CD4-positive, CD25-positive, alpha-beta regulatory T cell (primary cell): ENCODE results near the gene FKRP. TPM values are rescaled to one million over a fixed set of nuclear protein-coding genes. Genes with fewer than 3 reads are reported as not detected.
"Not testable (repeated sequence)": the region's sequence is repeated elsewhere in the genome, so short reads cannot be mapped to it uniquely, and the experiment has no call there.

Source experiments
- ATAC-seq, 2 donors: fragments of 150-1000 bp; cut with Tn5 transposase; one replicate each; pipeline ENCODE4 v1.10.0; 2021; ENCODE audit warnings: low read depth in 2 of 2, moderate number of reproducible peaks in 2 of 2, moderate library complexity in 1 of 2
- DNase-seq, 3 donors: peaks; one replicate each; pipeline versions ENCODE4 v3.0.0 to v3.0.0-alpha.2; 2012 to 2022; ENCODE audit warnings: mixed read lengths in 1 of 3
- H3K27ac ChIP-seq: one replicate; pipeline ENCODE4 v1.7.0; 2013; ENCODE audit warnings: mild to moderate bottlenecking, low read length; ENCODE audit not compliant: insufficient read depth, poor library complexity, severe bottlenecking
- H3K27me3 ChIP-seq: one replicate; pipeline ENCODE4 v1.7.0; 2013; ENCODE audit warnings: low read length; ENCODE audit not compliant: control insufficient read depth, insufficient read depth
- H3K36me3 ChIP-seq: one replicate; pipeline ENCODE4 v1.7.0; 2013; ENCODE audit warnings: mild to moderate bottlenecking, low read length, moderate library complexity; ENCODE audit not compliant: control insufficient read depth, insufficient read depth
- H3K4me1 ChIP-seq: 2 replicates; pipeline ENCODE4 v1.7.0; 2013; ENCODE audit warnings: mild to moderate bottlenecking, low read length; ENCODE audit not compliant: insufficient read depth, control insufficient read depth, poor library complexity, severe bottlenecking
- H3K4me3 ChIP-seq: one replicate; pipeline ENCODE4 v1.7.0; 2013; ENCODE audit warnings: low read depth, mild to moderate bottlenecking, low read length, moderate library complexity
- H3K9me3 ChIP-seq, 2 experiments: 1 replicate in 1 of 2; 2 replicates in 1 of 2; pipeline ENCODE4 v1.7.0; 2013; ENCODE audit warnings: low read length in 2 of 2, mild to moderate bottlenecking in 1 of 2, moderate library complexity in 1 of 2; ENCODE audit not compliant: control insufficient read depth in 2 of 2
- H3K27ac Mint-ChIP-seq, 3 donors: one replicate each; pipeline ENCODE4 v1.8.0; 2020 to 2022; ENCODE audit warnings: mild to moderate bottlenecking in 3 of 3, mixed read lengths in 3 of 3, moderate library complexity in 2 of 3
- H3K27me3 Mint-ChIP-seq: one replicate; pipeline ENCODE4 v1.8.0; 2022; ENCODE audit warnings: mild to moderate bottlenecking, mixed read lengths
- H3K36me3 Mint-ChIP-seq: one replicate; pipeline ENCODE4 v1.8.0; 2020; ENCODE audit warnings: mixed read lengths
- H3K4me1 Mint-ChIP-seq, 4 donors: one replicate each; pipeline ENCODE4 v1.8.0; 2020 to 2022; ENCODE audit warnings: mixed read lengths in 4 of 4, mild to moderate bottlenecking in 1 of 4
- H3K4me3 Mint-ChIP-seq, 4 donors: one replicate each; pipeline ENCODE4 v1.8.0; 2020 to 2022; ENCODE audit warnings: mild to moderate bottlenecking in 4 of 4, mixed read lengths in 4 of 4, moderate library complexity in 3 of 4
- H3K9me3 Mint-ChIP-seq, 7 donors: one replicate each; pipeline ENCODE4 v1.8.0; 2020 to 2022; ENCODE audit warnings: mixed read lengths in 7 of 7, mild to moderate bottlenecking in 3 of 7, moderate library complexity in 2 of 7
- polyA plus RNA-seq, 4 donors: library from polyadenylated mRNA; unstranded; fragments of 300-500 nt; fragmentation: Illumina TruSeq; gene quantifications; one replicate each; pipeline ENCODE4 v1.2.3, GENCODE V29; 2021
- total RNA-seq: library from RNA; stranded (reverse); gene quantifications from one replicate; pipeline ENCODE4 v1.2.3, GENCODE V29; 2022

The FKRP gene
- total and polyA plus RNA-seq, 5 donors from 2014 or later = 2.7 to 18.7 (median 4.0) TPM

DNA sequence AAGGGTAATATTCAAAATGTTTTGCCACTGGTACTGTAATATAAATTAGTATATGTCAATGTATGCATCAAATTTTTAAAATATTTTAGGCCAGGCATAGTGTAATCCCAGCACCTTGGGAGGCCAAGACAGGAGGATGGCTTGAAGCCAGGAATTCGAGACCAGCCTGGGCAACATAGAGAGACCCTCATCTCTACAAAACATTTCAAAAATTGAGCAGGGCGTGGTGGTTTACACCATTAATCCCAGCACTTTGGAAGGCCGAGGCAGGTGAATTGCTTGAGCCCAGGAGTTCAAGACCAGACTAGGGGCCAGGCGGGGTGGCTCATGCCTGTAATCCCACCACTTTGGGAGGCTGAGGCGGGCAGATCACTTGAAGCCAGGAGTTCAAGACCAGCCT, 14.5 kb downstream of the FKRP start:
- H3K27me3 Mint-ChIP-seq = no peaks in the 10 kb centered on the region
- ATAC-seq = no peak
- Histone ChIP-seq H3K9me3 (no peaks in the 10 kb centered on the region), H3K36me3 (no peaks in the 10 kb centered on the region), H3K4me1 (no peaks in the 10 kb centered on the region), H3K4me3 (no peak overlapping the region), H3K27ac (no peak overlapping the region), H3K27me3 (no peaks in the 10 kb centered on the region)
- H3K36me3 Mint-ChIP-seq = no peaks in the 10 kb centered on the region
- no peaks in the 10 kb centered on the region for H3K9me3 Mint-ChIP-seq
- no peak overlapping the region for H3K4me3 Mint-ChIP-seq
- H3K27ac Mint-ChIP-seq = no peak overlapping the region
- DNase-seq = no peak
- H3K4me1 Mint-ChIP-seq = peaks cover 0 to 7% (median 3%) of the 10 kb centered on the region in 4 donors

DNA sequence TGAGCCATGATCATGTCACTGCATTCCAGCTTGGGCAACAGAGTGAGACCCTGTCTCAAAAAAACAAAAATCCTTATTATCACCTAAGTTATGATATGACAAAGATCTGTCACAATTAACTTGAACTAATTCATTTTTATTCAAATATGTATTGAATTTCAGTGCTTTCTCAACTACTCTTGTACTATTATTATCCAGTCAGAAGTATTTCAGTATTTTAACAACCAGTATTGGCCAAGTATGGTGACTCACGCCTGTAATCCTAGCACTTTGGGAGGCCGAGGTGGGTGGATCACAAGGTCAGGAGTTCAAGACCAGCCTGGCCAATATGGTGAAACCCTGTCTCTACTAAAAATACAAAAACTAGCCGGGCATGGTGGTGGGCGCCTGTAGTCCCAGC, 15.0 kb downstream of the FKRP start:
- not testable (repeated sequence) for H3K9me3 Mint-ChIP-seq, H3K27me3 Mint-ChIP-seq, DNase-seq, H3K27ac ChIP-seq, H3K36me3 ChIP-seq, H3K36me3 Mint-ChIP-seq, H3K4me1 ChIP-seq, H3K4me1 Mint-ChIP-seq, H3K4me3 ChIP-seq, H3K27ac Mint-ChIP-seq, H3K4me3 Mint-ChIP-seq, ATAC-seq, H3K27me3 ChIP-seq, H3K9me3 ChIP-seq

DNA sequence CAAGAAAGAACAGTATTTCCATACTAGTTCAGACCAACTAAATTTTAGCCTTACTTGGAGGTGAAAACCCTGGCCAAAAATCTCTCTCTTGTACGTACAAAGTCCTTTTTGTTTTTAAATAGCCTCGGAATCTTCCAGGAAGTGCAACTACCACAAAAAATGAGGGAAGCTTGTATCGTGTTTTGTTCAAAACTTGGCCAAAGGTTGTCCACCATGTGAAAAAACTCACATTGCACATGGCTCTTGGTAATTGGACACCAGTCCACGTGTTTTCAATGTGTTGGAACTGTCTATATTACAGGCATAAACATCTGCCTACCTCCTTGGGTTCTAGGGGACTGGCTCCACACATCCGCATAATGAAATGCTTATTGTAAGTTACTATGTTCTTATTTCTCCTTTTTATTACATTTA, 15.6 kb downstream of the FKRP start:
- no peaks in the 10 kb centered on the region for H3K27me3 Mint-ChIP-seq
- Histone ChIP-seq H3K4me3 (no peak overlapping the region), H3K36me3 (no peaks in the 10 kb centered on the region), H3K4me1 (no peaks in the 10 kb centered on the region), H3K27ac (no peak overlapping the region), H3K27me3 (no peaks in the 10 kb centered on the region), H3K9me3 (no peaks in the 10 kb centered on the region)
- no peak overlapping the region for H3K27ac Mint-ChIP-seq
- H3K36me3 Mint-ChIP-seq = no peaks in the 10 kb centered on the region
- H3K4me1 Mint-ChIP-seq = peaks cover 0 to 7% (median 3%) of the 10 kb centered on the region in 4 donors
- no peaks in the 10 kb centered on the region for H3K9me3 Mint-ChIP-seq
- ATAC-seq (no peak), DNase-seq (no peak)
- H3K4me3 Mint-ChIP-seq = no peak overlapping the region

DNA sequence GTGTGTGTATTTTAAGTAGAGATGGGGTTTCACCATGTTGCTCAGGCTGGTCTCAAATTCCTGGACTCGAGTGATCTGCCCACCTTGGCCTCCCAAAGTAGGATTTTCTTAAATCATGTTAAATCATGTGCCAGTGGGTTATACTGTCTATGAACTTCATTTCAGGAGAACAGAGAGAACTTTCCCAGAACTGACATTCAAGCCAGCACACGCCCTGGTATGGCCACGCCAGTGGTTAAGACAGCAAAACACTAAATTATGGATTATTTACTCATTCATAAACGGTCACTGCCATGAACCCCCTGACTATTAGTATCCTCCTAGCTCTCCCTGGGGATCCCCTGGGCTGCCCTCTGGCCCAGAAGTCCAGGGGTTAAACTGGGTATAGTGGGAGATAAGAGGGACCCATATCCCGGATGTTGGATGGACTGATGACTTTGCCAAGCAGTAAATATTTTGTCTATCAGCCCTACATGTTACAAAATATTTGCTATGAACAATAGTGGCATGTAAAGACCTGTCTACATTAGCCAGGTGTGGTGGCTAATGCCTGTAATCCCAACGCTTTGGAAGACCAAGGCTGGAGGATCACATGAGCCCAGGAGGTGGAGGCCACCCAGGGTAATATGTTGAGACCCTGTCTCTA, 16.5 kb downstream of the FKRP start:
- Histone ChIP-seq H3K4me3 (no peak overlapping the region), H3K27me3 (no peaks in the 10 kb centered on the region), H3K27ac (no peak overlapping the region), H3K4me1 (peaks cover 3% of the 10 kb centered on the region), H3K9me3 (no peaks in the 10 kb centered on the region), H3K36me3 (no peaks in the 10 kb centered on the region)
- Mint-ChIP-seq H3K9me3 (no peaks in the 10 kb centered on the region), H3K4me1 (peaks cover 0 to 6% (median 4%) of the 10 kb centered on the region in 4 donors), H3K4me3 (no peak overlapping the region), H3K36me3 (peaks cover 4% of the 10 kb centered on the region), H3K27ac (no peak overlapping the region), H3K27me3 (no peaks in the 10 kb centered on the region)
- ATAC-seq (no peak), DNase-seq (no peak)

DNA sequence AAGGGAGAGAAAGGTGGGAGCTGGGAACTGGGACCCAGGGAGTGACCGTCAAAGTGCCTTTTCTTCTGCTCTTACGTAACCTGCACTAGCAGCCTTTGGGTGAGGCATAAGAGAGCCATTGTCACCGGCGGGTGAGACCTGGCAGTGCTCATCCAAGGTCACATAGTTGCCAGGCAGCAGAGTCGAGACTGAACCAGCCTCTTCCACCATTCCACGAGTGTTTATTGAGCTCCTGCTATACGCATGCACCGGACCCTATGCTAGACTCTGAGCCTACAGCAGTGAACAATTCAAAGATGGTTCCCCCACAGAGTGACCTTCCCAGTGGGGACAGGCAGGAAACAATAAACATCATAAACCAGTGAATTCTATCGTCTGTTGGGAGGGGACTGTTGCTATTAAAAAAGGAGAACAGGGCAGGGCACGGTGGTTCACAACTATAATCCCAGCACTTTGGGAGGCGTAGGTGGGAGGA, 19.0 kb downstream of the FKRP start:
- ATAC-seq = no peak
- Mint-ChIP-seq H3K9me3 (no peaks in the 10 kb centered on the region), H3K4me3 (peak overlapping the region in 1 of 4 donors; percentile 21), H3K27ac (no peak overlapping the region), H3K27me3 (no peaks in the 10 kb centered on the region), H3K4me1 (peaks cover 0 to 4% (median 1%) of the 10 kb centered on the region in 4 donors), H3K36me3 (peaks cover 4% of the 10 kb centered on the region)
- no peak for DNase-seq
- Histone ChIP-seq H3K27me3 (no peaks in the 10 kb centered on the region), H3K27ac (no peak overlapping the region), H3K36me3 (no peaks in the 10 kb centered on the region), H3K4me1 (peaks cover 3% of the 10 kb centered on the region), H3K9me3 (no peaks in the 10 kb centered on the region), H3K4me3 (no peak overlapping the region)

DNA sequence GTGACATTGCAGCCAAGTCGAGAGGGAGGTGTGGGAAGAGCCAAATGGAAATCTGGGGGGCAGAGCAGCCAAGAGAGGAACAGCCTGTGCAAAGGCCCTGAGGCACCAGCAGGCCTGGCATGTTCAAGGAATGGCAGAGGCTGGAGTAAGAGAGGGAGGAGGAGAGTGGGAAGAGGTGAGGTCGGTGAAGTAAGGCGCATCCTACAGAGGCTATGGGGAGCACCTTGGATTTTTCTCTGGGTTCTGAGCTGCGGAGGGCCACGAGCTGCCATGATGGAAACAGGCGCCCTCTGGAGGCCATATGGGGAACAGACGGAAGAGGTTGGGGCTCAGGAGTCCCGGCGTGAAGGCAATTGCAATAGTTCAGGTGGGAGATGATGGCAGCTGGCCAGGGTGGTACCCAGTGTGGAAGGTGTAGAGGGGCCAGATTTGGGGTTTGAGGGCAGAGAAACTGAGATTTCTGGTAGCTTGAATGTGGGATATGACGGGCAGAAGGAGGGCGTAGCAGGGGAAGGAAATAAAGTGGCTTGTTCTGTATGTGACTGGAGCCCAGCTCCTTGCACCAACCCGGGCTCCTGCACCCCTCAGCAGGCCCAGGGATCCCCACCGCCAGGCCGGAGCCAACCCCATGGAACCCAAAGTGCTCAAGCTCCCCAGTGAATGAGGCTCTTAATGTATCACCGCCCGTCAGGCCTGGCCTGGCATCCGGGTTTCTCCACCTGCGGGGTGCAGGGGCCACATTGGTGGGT, 20.9 kb downstream of the FKRP start:
- Histone ChIP-seq H3K9me3 (no peaks in the 10 kb centered on the region), H3K27me3 (no peaks in the 10 kb centered on the region), H3K4me1 (peaks cover 3% of the 10 kb centered on the region), H3K4me3 (no peak overlapping the region), H3K36me3 (no peaks in the 10 kb centered on the region), H3K27ac (no peak overlapping the region)
- DNase-seq = peak; percentile 42 to 71 (median 52)
- Mint-ChIP-seq H3K4me3 (no peak overlapping the region), H3K27ac (peak overlapping the region in 1 of 3 donors; percentile 89), H3K9me3 (no peaks in the 10 kb centered on the region), H3K36me3 (peaks cover 4% of the 10 kb centered on the region), H3K27me3 (no peaks in the 10 kb centered on the region), H3K4me1 (peaks cover 0 to 4% (median 1%) of the 10 kb centered on the region in 4 donors)
- peak; percentile 65 to 76 for ATAC-seq

DNA sequence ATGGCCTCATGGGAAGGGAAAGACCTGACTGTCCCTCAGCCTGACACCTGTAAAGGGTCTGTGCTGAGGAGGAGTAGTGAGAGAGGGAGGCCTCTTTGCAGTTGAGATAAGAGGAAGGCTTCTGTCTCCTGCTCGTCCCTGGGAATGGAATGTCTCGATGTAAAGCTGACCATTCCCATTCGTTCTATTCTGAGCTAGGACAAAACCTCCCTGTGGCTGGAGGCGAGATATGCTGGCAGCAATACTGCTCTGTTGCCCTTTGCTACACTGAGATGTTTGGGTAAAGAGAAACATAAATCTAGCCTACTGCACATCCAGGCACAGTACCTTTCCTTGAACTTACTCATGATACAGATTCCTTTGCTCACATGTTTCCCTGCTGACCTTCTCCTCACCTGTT, 22.9 kb downstream of the FKRP start:
- H3K36me3 ChIP-seq, H3K27ac Mint-ChIP-seq, H3K36me3 Mint-ChIP-seq, DNase-seq, H3K4me1 ChIP-seq, H3K9me3 Mint-ChIP-seq, H3K4me3 Mint-ChIP-seq, H3K27me3 ChIP-seq, H3K4me1 Mint-ChIP-seq, H3K27ac ChIP-seq, H3K9me3 ChIP-seq, ATAC-seq, H3K4me3 ChIP-seq, H3K27me3 Mint-ChIP-seq: not testable (repeated sequence)
